GM23338 (cell line): ENCODE data around the gene GRWD1.

ENCODE experiments used
- EZH2phosphoT487 ChIP-seq: fragments of 200-600 bp; sonication (generic); IDR thresholded peaks from one replicate; pipeline ENCODE4 v1.8.1; 2018; ENCODE audit warnings: antibody characterized with exemption; ENCODE audit not compliant: unreplicated experiment
- REST ChIP-seq: IDR thresholded peaks from one replicate; pipeline ENCODE4 v1.6.1; 2018; ENCODE audit warnings: antibody characterized with exemption; ENCODE audit not compliant: unreplicated experiment
- TF ChIP-seq, protein P1 (sequence below), 2 experiments: fragments of 200-600 bp in 1 of 2; sonication (generic) in 1 of 2; conservative IDR thresholded peaks; 2 replicates each; pipeline versions ENCODE4 v1.5.1 to v1.6.1; 2016 to 2017; ENCODE audit warnings: antibody characterized with exemption in 2 of 2, low read depth in 2 of 2, mild to moderate bottlenecking in 2 of 2, moderate library complexity in 1 of 2

- TF ChIP-seq, protein P1, sequence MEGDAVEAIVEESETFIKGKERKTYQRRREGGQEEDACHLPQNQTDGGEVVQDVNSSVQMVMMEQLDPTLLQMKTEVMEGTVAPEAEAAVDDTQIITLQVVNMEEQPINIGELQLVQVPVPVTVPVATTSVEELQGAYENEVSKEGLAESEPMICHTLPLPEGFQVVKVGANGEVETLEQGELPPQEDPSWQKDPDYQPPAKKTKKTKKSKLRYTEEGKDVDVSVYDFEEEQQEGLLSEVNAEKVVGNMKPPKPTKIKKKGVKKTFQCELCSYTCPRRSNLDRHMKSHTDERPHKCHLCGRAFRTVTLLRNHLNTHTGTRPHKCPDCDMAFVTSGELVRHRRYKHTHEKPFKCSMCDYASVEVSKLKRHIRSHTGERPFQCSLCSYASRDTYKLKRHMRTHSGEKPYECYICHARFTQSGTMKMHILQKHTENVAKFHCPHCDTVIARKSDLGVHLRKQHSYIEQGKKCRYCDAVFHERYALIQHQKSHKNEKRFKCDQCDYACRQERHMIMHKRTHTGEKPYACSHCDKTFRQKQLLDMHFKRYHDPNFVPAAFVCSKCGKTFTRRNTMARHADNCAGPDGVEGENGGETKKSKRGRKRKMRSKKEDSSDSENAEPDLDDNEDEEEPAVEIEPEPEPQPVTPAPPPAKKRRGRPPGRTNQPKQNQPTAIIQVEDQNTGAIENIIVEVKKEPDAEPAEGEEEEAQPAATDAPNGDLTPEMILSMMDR (conservative IDR thresholded peaks at IDR 0.05; ENCODE audit: low read depth in 2 of 2) = no peak
- TF ChIP-seq REST = no peak
- TF ChIP-seq EZH2phosphoT487 = no peak
These were observed 5.8 kb downstream of the GRWD1 start for GRCh38 chr19:48451624-48452023.
